ENCODE data around the gene SKP1.

Gene SKP1

GRCh38 chr5:134151723-134152122 is 25.0 kb downstream of the SKP1 start:
- Histone ChIP-seq H3K9ac (no peak overlapping the region), H3K27me3 (no peaks in the 10 kb centered on the region), H3K36me3 (peaks cover 98% of the 10 kb centered on the region), H3K27ac (no peak overlapping the region), H3K4me2 (no peak overlapping the region), H4K20me1 (peaks cover 96% of the 10 kb centered on the region), H3K9me3 (no peaks in the 10 kb centered on the region), H3K4me3 (no peak overlapping the region), H3K4me1 (no peaks in the 10 kb centered on the region)
- TF ChIP-seq Cebpa-rat (IDR thresholded peaks at IDR 0.05): no peak

DNA sequence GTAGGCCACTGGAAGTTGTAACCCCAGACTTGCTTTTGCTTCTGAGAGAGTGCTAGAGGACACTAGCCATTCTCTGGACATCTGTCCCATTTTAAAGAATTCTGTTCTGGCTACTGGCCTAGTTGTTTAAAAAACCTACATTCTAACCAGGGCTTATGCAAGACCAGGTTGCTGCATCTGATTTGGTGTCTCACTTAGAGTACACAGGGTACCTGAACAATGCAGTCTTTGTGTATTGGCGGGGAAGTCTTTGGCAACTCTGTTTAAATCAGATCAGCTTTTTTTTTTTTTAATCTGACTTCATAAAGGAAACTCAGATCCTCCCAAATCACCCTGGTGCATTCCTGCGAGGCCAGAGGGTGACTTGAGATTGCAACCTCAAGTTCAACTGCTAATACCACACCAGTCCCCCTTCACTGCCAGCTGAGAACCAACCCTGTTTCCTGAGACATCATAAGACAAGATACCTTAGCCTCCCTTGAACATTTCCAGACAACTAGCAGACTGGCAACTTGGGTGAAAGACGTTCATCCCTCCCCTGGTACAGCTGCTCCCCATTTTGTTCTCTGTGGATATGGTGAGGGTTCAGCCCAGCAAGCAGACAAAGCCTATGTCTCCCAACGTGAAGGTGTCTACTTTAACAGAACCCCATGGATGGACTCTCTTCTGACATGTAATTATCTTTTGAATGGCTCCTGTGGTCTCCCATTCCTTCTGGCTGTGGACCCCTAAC is 27.0 kb downstream of the SKP1 start:
- Histone ChIP-seq H3K9ac (no peak overlapping the region), H3K9me3 (no peaks in the 10 kb centered on the region), H3K4me2 (no peak overlapping the region), H3K4me3 (no peak overlapping the region), H3K27me3 (no peaks in the 10 kb centered on the region), H3K36me3 (peaks cover 98% of the 10 kb centered on the region), H3K4me1 (no peaks in the 10 kb centered on the region), H4K20me1 (peaks cover 97% of the 10 kb centered on the region), H3K27ac (no peak overlapping the region)
- no peak for TF ChIP-seq Cebpa-rat (IDR thresholded peaks at IDR 0.05)

GRCh38 chr5:134148986-134149539 is 27.7 kb downstream of the SKP1 start:
- Histone ChIP-seq H3K36me3 (peaks cover 98% of the 10 kb centered on the region), H3K4me2 (no peak overlapping the region), H3K27ac (no peak overlapping the region), H3K9ac (no peak overlapping the region), H3K4me1 (no peaks in the 10 kb centered on the region), H3K4me3 (no peak overlapping the region), H3K27me3 (no peaks in the 10 kb centered on the region), H4K20me1 (peaks cover 97% of the 10 kb centered on the region), H3K9me3 (no peaks in the 10 kb centered on the region)
- TF ChIP-seq Cebpa-rat (IDR thresholded peaks at IDR 0.05): no peak

DNA sequence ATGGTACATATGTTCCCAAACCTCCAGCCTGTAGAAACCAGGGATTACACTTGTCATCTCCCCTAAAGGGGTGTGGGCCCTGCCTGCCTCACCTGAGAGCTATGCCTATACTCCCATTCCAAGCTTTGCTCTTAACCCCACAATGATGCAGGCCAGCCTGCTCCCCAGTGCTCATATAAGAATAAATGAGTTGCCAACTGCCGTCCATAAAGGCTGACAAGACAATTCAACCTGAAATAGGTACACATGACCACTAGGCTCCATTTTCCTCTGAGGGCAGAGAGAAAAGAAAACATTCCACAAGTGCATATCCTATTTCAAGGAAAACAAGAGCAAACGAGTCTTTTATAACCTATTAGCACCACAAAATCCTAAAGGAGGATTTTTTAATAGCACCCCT is 28.4 kb downstream of the SKP1 start:
- Histone ChIP-seq H3K9me3 (no peaks in the 10 kb centered on the region), H3K27ac (no peak overlapping the region), H3K27me3 (no peaks in the 10 kb centered on the region), H4K20me1 (peaks cover 97% of the 10 kb centered on the region), H3K4me1 (no peaks in the 10 kb centered on the region), H3K9ac (no peak overlapping the region; the same call in 1 of the 2 replicates), H3K36me3 (peaks cover 98% of the 10 kb centered on the region), H3K4me2 (no peak overlapping the region), H3K4me3 (no peak overlapping the region)
- no peak for TF ChIP-seq Cebpa-rat (IDR thresholded peaks at IDR 0.05)

DNA sequence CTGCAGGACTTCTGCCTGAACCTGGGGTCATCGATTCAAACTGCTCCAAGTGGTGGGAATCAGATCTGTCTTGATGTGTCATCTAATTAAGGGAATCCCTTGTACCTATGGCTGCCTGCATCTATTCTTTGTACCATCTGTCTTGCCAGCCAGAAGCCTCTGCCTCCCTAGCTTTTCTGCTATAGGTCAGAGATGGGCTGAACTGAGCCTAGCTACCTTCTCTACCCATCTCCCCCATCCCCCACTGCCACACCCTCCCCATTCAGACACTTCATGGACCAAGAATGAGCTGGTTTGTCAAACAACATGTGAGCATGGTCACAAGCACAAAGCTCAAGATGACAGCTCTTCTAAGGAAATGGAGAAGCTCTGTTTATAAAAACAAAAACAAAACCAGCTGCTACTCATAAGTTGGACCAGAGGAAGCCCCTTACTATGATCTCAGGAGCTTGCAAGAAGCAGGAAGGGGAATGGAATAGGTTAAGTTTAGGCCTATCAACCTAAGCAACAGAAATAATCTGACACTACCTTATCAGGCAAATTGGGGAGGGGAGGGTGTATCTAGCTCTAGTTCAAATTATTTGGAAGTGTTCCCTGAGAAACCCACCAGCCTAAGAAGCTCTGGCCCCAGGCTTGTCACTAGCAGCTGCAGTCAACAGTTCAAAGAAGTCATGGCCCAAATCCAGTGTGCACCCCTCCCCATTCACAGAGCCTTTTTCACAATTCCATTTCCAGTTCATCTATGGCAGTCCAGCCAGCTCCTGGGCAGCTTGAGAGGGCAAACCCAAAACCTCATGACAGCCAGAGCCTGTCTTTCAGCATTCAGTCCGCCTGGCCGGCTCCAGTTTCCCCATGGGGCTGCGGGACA is 29.9 kb downstream of the SKP1 start:
- no peak overlapping the region for H3K4me2 ChIP-seq
- H3K4me3 ChIP-seq: no peak overlapping the region
- no peaks in the 10 kb centered on the region for H3K27me3 ChIP-seq
- no peak for TF ChIP-seq Cebpa-rat (IDR thresholded peaks at IDR 0.05)
- no peaks in the 10 kb centered on the region for H3K4me1 ChIP-seq
- no peak overlapping the region; the same call in 1 of the 2 replicates for H3K9ac ChIP-seq
- no peak overlapping the region for H3K27ac ChIP-seq
- H4K20me1 ChIP-seq: peaks cover 97% of the 10 kb centered on the region
- H3K9me3 ChIP-seq: no peaks in the 10 kb centered on the region
- peaks cover 96% of the 10 kb centered on the region for H3K36me3 ChIP-seq

DNA sequence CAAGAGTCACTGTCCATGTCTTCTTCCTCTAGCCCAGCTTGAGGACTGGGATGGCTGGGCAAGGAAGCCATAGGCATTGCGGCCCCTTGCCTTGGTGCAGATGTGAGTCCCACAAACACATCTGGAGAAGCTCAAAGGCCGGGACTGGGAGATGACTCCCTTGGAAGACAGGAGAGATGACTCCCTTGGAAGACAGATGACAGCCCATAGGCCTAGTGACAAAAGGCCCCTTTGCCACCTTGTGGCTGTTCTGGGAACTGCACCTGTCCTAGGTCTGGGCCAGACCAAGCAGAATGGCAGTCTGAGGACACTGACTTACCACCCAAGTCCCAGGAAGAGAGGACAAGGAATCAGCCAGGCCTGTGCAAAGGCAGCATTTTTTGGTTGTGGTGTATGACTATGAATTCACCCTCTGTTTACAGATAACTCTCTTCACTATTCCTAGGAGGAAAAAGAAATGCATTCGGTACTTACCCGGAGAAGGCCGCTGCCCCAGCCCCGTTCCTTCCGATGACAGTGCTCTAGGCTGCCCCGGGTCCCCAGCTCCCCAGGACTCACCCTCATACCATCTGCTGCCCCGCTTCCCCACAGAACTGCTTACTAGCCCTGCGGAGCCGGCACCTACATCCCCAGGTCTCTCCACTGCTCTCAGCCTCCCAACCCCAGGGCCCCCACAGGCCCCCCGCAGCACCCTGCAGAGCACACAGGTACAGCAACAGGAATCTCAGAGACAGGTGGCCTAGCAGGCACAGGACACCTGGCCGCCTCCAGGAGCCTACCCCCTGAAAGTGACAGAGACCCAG is 30.8 kb downstream of the SKP1 start:
- TF ChIP-seq Cebpa-rat (IDR thresholded peaks at IDR 0.05): no peak
- Histone ChIP-seq H3K27ac (no peak overlapping the region), H3K4me2 (no peak overlapping the region), H3K9me3 (no peaks in the 10 kb centered on the region), H4K20me1 (peaks cover 100% of the 10 kb centered on the region), H3K4me3 (no peak overlapping the region), H3K9ac (no peak overlapping the region), H3K27me3 (no peaks in the 10 kb centered on the region), H3K4me1 (peaks cover 7% of the 10 kb centered on the region), H3K36me3 (peaks cover 97% of the 10 kb centered on the region)

GRCh38 chr5:134145041-134145757 is 31.6 kb downstream of the SKP1 start:
- H4K20me1 ChIP-seq: peaks cover 100% of the 10 kb centered on the region
- H3K4me3 ChIP-seq: no peak overlapping the region
- no peak overlapping the region for H3K4me2 ChIP-seq
- H3K27ac ChIP-seq: no peak overlapping the region
- H3K9ac ChIP-seq: no peak overlapping the region
- no peaks in the 10 kb centered on the region for H3K27me3 ChIP-seq
- peaks cover 15% of the 10 kb centered on the region for H3K4me1 ChIP-seq
- peaks cover 94% of the 10 kb centered on the region for H3K36me3 ChIP-seq
- TF ChIP-seq Cebpa-rat (IDR thresholded peaks at IDR 0.05): no peak
- no peaks in the 10 kb centered on the region for H3K9me3 ChIP-seq

DNA sequence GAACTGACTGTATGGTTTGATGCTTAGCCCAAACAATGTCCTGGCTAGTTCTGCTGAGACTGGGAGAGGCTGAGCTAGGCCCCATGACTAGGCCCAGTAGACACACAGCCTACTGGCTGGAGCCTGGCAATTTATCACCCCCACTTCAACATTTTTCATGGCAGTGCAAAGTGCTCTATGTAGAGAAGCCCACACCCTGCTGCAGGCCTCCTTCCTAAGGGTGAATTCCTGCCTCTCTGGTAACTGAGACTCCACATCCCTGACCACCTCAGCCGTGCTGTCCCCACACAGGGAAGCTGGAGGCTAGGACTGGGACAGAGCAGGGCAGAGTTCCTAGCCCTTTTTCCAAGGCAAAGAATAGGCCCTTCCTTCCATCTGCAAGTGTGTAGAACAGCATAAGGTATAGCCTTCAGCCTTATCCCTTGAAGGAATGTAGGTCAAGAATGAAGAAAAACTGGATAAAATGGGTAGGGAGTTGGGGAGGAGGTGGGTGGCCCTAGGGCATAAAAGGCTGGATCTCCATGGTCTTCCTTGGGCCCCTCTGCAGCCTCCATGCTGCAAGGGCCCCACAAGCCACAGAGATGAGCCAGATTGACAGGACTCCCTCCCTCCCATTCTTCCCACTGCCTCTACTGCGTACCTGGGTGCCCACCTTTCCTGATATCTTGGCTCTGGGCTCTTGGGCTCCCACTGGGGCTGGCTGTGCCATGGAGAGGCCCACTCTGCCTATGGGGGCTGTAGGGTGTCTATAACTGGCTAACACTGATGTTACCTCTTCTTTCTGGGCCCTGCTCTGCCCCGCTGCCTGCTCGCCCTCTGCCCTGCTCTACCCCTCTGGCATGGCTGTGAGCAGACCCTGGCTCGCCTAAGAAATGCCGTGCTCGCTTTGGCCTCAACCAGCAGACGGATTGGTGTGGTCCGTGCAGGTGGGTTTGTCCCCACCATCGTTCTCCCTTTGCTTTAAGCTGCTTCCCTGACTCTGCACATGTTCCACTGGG is 32.5 kb downstream of the SKP1 start:
- Histone ChIP-seq H3K4me3 (no peak overlapping the region), H3K9ac (no peak overlapping the region), H3K27ac (no peak overlapping the region), H3K9me3 (no peaks in the 10 kb centered on the region), H4K20me1 (peaks cover 100% of the 10 kb centered on the region), H3K4me1 (peaks cover 25% of the 10 kb centered on the region), H3K27me3 (no peaks in the 10 kb centered on the region), H3K36me3 (peaks cover 94% of the 10 kb centered on the region), H3K4me2 (no peak overlapping the region)
- no peak for TF ChIP-seq Cebpa-rat (IDR thresholded peaks at IDR 0.05)
